GM21526 (cell line): ENCODE data around the gene GLE1.

Source experiments
- ATAC-seq: cut with Tn5 transposase; IDR thresholded peaks from one replicate; pipeline ENCODE4 v1.9.1; 2021; ENCODE audit warnings: moderate library complexity; ENCODE audit not compliant: unreplicated experiment, low FRiP score

Gene GLE1

GRCh38 chr9:128504485-128505413, at the start of gene GLE1:
Gene GLE1, plus strand, starts transcription at chr9:128504719. Its CDS starts 87 bp downstream, at chr9:128504806.
- peak; percentile 58 for ATAC-seq

GRCh38 chr9:128454991-128455390, 49.5 kb upstream of the GLE1 start:
- ATAC-seq, result no peak

GRCh38 chr9:128455849-128456612, 48.5 kb upstream of the GLE1 start, which contains the start of gene ODF2:
Gene ODF2, plus strand, starts transcription at chr9:128456006. Its CDS starts 86 bp downstream, at chr9:128456092.
- peak; percentile 84 for ATAC-seq

- peak; percentile 49 for ATAC-seq
These were observed 47.9 kb upstream of the GLE1 start for GRCh38 chr9:128456613-128457061.

GRCh38 chr9:128457207-128457606, 47.3 kb upstream of the GLE1 start:
- ATAC-seq, result no peak

- no peak for ATAC-seq
These were observed 45.5 kb upstream of the GLE1 start for GRCh38 chr9:128459011-128459410.

GRCh38 chr9:128469070-128469469, 35.4 kb upstream of the GLE1 start:
- ATAC-seq, result no peak

GRCh38 chr9:128470560-128470959, 34.0 kb upstream of the GLE1 start:
- ATAC-seq, result no peak

GRCh38 chr9:128473104-128473503, 31.4 kb upstream of the GLE1 start:
- ATAC-seq, result no peak

- no peak for ATAC-seq
These were observed 28.7 kb upstream of the GLE1 start for GRCh38 chr9:128475867-128476266.

- ATAC-seq, result no peak
These were observed 25.3 kb upstream of the GLE1 start for GRCh38 chr9:128479262-128479661.

GRCh38 chr9:128481561-128481960, 23.0 kb upstream of the GLE1 start:
- no peak for ATAC-seq

- ATAC-seq, result no peak
These were observed 22.3 kb upstream of the GLE1 start for GRCh38 chr9:128482186-128482585.

GRCh38 chr9:128484686-128485413, 19.7 kb upstream of the GLE1 start:
- ATAC-seq, result no peak

- no peak for ATAC-seq
These were observed 19.1 kb upstream of the GLE1 start for GRCh38 chr9:128485414-128485855.

GRCh38 chr9:128486201-128486600, 18.3 kb upstream of the GLE1 start:
- no peak for ATAC-seq

- no peak for ATAC-seq
These were observed 11.1 kb upstream of the GLE1 start for GRCh38 chr9:128493424-128493823.

- no peak for ATAC-seq
These were observed 10.3 kb upstream of the GLE1 start for GRCh38 chr9:128494108-128494745.

- ATAC-seq, result no peak
These were observed 9.8 kb upstream of the GLE1 start for GRCh38 chr9:128494746-128495129.

GRCh38 chr9:128495296-128495695, 9.2 kb upstream of the GLE1 start:
- ATAC-seq, result no peak
